ENCODE measurements around the gene SP9. TPM values are rescaled to one million over a fixed set of nuclear protein-coding genes. Genes with fewer than 3 reads are reported as not detected.

SP9 gene
- total RNA-seq, 4 donors from 2014 or later = not detected

- TF ChIP-seq, protein P1, sequence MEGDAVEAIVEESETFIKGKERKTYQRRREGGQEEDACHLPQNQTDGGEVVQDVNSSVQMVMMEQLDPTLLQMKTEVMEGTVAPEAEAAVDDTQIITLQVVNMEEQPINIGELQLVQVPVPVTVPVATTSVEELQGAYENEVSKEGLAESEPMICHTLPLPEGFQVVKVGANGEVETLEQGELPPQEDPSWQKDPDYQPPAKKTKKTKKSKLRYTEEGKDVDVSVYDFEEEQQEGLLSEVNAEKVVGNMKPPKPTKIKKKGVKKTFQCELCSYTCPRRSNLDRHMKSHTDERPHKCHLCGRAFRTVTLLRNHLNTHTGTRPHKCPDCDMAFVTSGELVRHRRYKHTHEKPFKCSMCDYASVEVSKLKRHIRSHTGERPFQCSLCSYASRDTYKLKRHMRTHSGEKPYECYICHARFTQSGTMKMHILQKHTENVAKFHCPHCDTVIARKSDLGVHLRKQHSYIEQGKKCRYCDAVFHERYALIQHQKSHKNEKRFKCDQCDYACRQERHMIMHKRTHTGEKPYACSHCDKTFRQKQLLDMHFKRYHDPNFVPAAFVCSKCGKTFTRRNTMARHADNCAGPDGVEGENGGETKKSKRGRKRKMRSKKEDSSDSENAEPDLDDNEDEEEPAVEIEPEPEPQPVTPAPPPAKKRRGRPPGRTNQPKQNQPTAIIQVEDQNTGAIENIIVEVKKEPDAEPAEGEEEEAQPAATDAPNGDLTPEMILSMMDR (IDR thresholded peaks at IDR 0.05) = no peak
- TF ChIP-seq POLR2A (IDR thresholded peaks at IDR 0.05) (no peak), EP300 (IDR thresholded peaks at IDR 0.05) (no peak)
- H3K9me3 ChIP-seq = no peaks in the 10 kb centered on the region
- WGBS, 2 donors = 10% methylated on average over 35 to 37 of the region's 37 CpGs
- DNase-seq (ENCODE audit: low spot score in 2 of 2) = no peak
- H3K36me3 ChIP-seq = no peaks in the 10 kb centered on the region
- no peak overlapping the region for H3K4me3 ChIP-seq
- H3K4me1 ChIP-seq = peaks cover 0 to 78% (median 44%) of the 10 kb centered on the region in 4 donors
- H3K27me3 ChIP-seq = peaks cover 32 to 99% of the 10 kb centered on the region in 2 donors
- H3K27ac ChIP-seq = no peak overlapping the region
Measured at GRCh38 chr2:174339561-174340399, 5.0 kb downstream of the SP9 start.

GRCh38 chr2:174340400-174341292 is 5.9 kb downstream of the SP9 start:
- Histone ChIP-seq H3K27me3 (peaks cover 24 to 94% of the 10 kb centered on the region in 2 donors), H3K4me3 (no peak overlapping the region), H3K4me1 (peaks cover 0 to 69% (median 39%) of the 10 kb centered on the region in 4 donors), H3K36me3 (no peaks in the 10 kb centered on the region), H3K9me3 (no peaks in the 10 kb centered on the region), H3K27ac (no peak overlapping the region)
- no peak for DNase-seq (ENCODE audit: low spot score in 2 of 2)
- 8% methylated on average over 26 to 43 of the region's 70 CpGs for WGBS, 2 donors
- TF ChIP-seq EP300 (IDR thresholded peaks at IDR 0.05) = peak in 1 of 2 donors; percentile 9
- TF ChIP-seq, protein P1 (IDR thresholded peaks at IDR 0.05) = no peak

DNA sequence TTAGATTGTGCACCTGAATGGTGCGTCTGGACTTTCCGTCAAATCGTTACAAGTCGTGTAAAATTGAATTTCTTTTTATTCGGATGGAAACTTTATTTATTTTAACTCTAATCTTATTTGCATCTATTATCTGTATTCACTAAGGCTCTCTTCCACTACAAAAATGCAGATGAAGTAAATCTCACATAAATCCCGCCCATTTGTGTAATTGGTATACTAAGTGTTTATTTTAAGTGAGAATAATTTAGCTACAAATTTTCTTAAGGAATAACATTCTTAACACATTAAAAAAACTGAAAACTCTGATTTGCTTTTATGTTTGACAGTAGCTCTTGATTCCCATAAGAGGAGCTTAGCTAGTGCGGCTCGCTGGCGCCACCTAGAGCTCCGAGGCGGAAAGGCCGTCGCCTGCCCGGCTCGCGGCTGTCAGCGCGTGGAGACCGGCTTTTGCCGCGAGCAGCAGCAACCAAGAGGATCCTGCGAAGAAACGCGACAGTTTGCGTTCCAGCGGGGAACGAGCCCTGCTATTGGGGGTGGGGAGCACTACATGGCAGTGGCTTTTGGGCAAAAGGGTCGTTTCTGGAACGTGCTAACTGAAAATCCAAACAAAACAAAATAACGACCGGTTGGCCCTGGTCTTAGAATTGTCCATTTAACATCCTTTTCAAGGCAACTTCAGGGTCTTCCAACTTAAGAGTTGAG is 6.7 kb downstream of the SP9 start:
- Histone ChIP-seq H3K4me3 (no peak overlapping the region), H3K36me3 (no peaks in the 10 kb centered on the region), H3K27me3 (peaks cover 21 to 86% of the 10 kb centered on the region in 2 donors), H3K27ac (no peak overlapping the region), H3K4me1 (peaks cover 0 to 61% (median 31%) of the 10 kb centered on the region in 4 donors), H3K9me3 (no peaks in the 10 kb centered on the region)
- TF ChIP-seq, protein P1 (IDR thresholded peaks at IDR 0.05) = peak; percentile 86 to 99 (median 98)
- peak in 1 of 2 donors; percentile 28 for TF ChIP-seq EP300 (IDR thresholded peaks at IDR 0.05)
- TF ChIP-seq POLR2A (IDR thresholded peaks at IDR 0.05) = no peak
- 1 to 2% methylated on average over 31 of the region's 31 CpGs for WGBS, 2 donors
- DNase-seq (ENCODE audit: low spot score in 2 of 2) = peak; percentile 75 to 88

- Histone ChIP-seq H3K9me3 (no peaks in the 10 kb centered on the region), H3K36me3 (peaks cover 0 to 5% (median 0%) of the 10 kb centered on the region in 3 donors), H3K4me3 (no peak overlapping the region), H3K27ac (no peak overlapping the region), H3K4me1 (peaks cover 0 to 54% (median 24%) of the 10 kb centered on the region in 4 donors), H3K27me3 (peaks cover 21 to 79% of the 10 kb centered on the region in 2 donors)
- DNase-seq (ENCODE audit: low spot score in 2 of 2) = no peak
- TF ChIP-seq EP300 (IDR thresholded peaks at IDR 0.05) (no peak), POLR2A (IDR thresholded peaks at IDR 0.05) (no peak)
- TF ChIP-seq, protein P1 (IDR thresholded peaks at IDR 0.05) = no peak
- 4% methylated on average over 40 of the region's 52 CpGs for WGBS, 2 donors
Measured at GRCh38 chr2:174341995-174342685, 7.4 kb downstream of the SP9 start.

All from tibial nerve (tissue), 4 donors.